ENCODE data around the gene LACC1. TPM values are rescaled to one million over a fixed set of nuclear protein-coding genes. Genes with fewer than 3 reads are reported as not detected.

LACC1 gene
- total and polyA plus RNA-seq, 2 experiments from 2014 or later, result 6.4 to 8.2 TPM

DNA sequence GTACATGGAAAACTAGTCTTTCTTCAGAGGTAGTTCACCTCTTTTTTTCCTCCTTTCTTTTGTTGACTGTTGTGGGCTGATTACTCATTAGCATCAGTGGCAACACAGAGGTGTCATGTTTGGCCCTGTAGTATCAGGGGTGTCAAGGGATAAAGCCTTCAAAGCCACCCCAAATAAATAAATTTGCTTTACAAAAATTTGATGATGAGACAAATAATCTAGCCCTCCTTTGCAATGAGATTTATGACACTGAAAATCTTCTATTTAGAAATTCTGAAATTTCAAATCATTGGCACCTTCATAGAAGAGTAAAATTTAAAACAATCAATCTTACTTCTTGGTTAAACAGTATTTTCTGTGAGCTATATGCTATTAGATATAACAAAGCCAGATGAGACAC, 1.9 kb downstream of the LACC1 start:
- Histone ChIP-seq H3K27me3 (replicated peaks; ENCODE audit: insufficient read depth) (no peaks in the 10 kb centered on the region), H3K4me1 (ENCODE audit: insufficient read depth) (peaks cover 5% of the 10 kb centered on the region; the same call in 1 of the 2 replicates), H3K4me2 (ENCODE audit: unreplicated experiment) (no peak overlapping the region), H3F3A (ENCODE audit: insufficient read depth) (0 out of 2 replicates have a peak, but pooled peaks cover 13% of the 10 kb centered on the region), H3K36me3 (ENCODE audit: low read depth) (no peaks in the 10 kb centered on the region), H3K79me2 (ENCODE audit: insufficient read depth) (no peaks in the 10 kb centered on the region), H3K9me2 (ENCODE audit: insufficient read depth) (no peaks in the 10 kb centered on the region), H2AFZ (no peak overlapping the region), H3K9me3 (ENCODE audit: low read depth) (no peaks in the 10 kb centered on the region), H3K4me3 (no peak overlapping the region), H3K27ac (no peak overlapping the region), H3K9ac (no peak overlapping the region), H4K20me1 (ENCODE audit: insufficient read depth) (no peaks in the 10 kb centered on the region)
- no peak for DNase-seq
- TF ChIP-seq EZH2phosphoT487 (IDR thresholded peaks at IDR 0.05; ENCODE audit: insufficient read depth, low read depth), result no peak
- TF ChIP-seq EZH2 (IDR thresholded peaks at IDR 0.05; ENCODE audit: insufficient read depth, poor library complexity, severe bottlenecking), result no peak
- in situ Hi-C loops (cut with MboI), result no loop called here

DNA sequence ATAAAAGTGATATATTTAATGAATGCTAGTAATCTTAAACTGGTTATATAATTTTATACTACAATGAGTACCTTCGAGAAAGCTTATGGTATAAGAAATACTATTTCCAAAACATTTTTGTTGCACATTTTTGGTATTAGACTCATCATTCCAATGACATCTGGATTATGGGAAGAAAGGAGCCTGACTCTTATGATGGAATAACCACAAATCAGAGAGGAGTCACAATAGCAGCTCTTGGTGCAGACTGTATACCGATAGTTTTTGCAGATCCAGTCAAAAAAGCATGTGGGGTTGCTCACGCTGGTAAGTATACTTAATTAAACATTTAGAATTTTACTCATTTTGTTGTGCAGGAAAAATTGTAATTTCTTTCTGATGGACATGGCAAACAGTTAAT, 3.9 kb downstream of the LACC1 start:
- Histone ChIP-seq H3K27ac (no peak overlapping the region), H3K4me2 (ENCODE audit: unreplicated experiment) (no peak overlapping the region), H3K9me3 (ENCODE audit: low read depth) (no peaks in the 10 kb centered on the region), H2AFZ (no peak overlapping the region), H3K27me3 (replicated peaks; ENCODE audit: insufficient read depth) (no peaks in the 10 kb centered on the region), H3K79me2 (ENCODE audit: insufficient read depth) (no peaks in the 10 kb centered on the region), H3K4me3 (no peak overlapping the region), H3F3A (ENCODE audit: insufficient read depth) (0 out of 2 replicates have a peak, but pooled peaks cover under 1% of the 10 kb centered on the region), H4K20me1 (ENCODE audit: insufficient read depth) (no peaks in the 10 kb centered on the region), H3K9ac (no peak overlapping the region), H3K9me2 (ENCODE audit: insufficient read depth) (no peaks in the 10 kb centered on the region), H3K36me3 (ENCODE audit: low read depth) (no peaks in the 10 kb centered on the region), H3K4me1 (ENCODE audit: insufficient read depth) (peaks cover 2% of the 10 kb centered on the region; the same call in 1 of the 2 replicates)
- peak; percentile 50 for DNase-seq
- 94 to 97% methylated on average over 3 of the region's 3 CpGs for WGBS, 2 experiments (ENCODE audit: low coverage in 1 of 2, low lambda C conversion rate in 2 of 2, missing lambda C conversion rate in 2 of 2)
- TF ChIP-seq EZH2 (IDR thresholded peaks at IDR 0.05; ENCODE audit: insufficient read depth, poor library complexity, severe bottlenecking) (no peak), EZH2phosphoT487 (IDR thresholded peaks at IDR 0.05; ENCODE audit: insufficient read depth, low read depth) (no peak)
- in situ Hi-C loops (cut with MboI), result no loop called here

- Histone ChIP-seq H3K4me2 (ENCODE audit: unreplicated experiment) (no peak overlapping the region), H3K27me3 (replicated peaks; ENCODE audit: insufficient read depth) (no peaks in the 10 kb centered on the region), H3K9ac (no peak overlapping the region), H3K36me3 (ENCODE audit: low read depth) (no peaks in the 10 kb centered on the region), H3K9me3 (ENCODE audit: low read depth) (no peaks in the 10 kb centered on the region), H4K20me1 (ENCODE audit: insufficient read depth) (no peaks in the 10 kb centered on the region), H2AFZ (no peak overlapping the region), H3K27ac (no peak overlapping the region), H3F3A (ENCODE audit: insufficient read depth) (no peaks in the 10 kb centered on the region), H3K79me2 (ENCODE audit: insufficient read depth) (no peaks in the 10 kb centered on the region), H3K4me1 (ENCODE audit: insufficient read depth) (no peaks in the 10 kb centered on the region), H3K9me2 (ENCODE audit: insufficient read depth) (no peaks in the 10 kb centered on the region), H3K4me3 (no peak overlapping the region)
- DNase-seq, result no peak
- TF ChIP-seq EZH2 (IDR thresholded peaks at IDR 0.05; ENCODE audit: insufficient read depth, poor library complexity, severe bottlenecking) (no peak), EZH2phosphoT487 (IDR thresholded peaks at IDR 0.05; ENCODE audit: insufficient read depth, low read depth) (no peak)
- in situ Hi-C loops (cut with MboI), result no loop called here
- WGBS, 2 experiments (ENCODE audit: low coverage in 1 of 2, low lambda C conversion rate in 2 of 2, missing lambda C conversion rate in 2 of 2), result 89 to 100% methylated on average over 1 of the region's 1 CpG
Observed at GRCh38 chr13:43884222-43884621, 4.5 kb downstream of the LACC1 start.

DNA sequence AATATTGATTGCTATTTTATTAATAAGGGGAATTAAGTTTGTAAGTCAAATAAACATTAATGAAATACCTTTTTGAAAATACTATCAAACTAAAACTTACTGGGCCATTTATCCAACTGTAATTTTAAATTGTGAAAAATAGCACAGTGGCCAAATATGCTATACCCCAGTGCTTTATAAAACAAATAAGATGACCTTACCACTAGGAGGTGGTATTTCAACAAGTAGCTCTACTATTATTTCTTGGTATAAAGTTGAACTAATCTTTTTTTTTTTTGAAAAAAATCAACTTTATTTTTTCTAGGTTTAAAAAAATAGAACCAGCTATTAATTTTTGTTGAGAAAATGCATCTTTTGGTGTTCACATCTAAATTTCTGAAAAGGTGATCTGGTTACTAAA, 14.7 kb downstream of the LACC1 start:
- Histone ChIP-seq H3K4me1 (ENCODE audit: insufficient read depth) (no peaks in the 10 kb centered on the region), H3F3A (ENCODE audit: insufficient read depth) (no peaks in the 10 kb centered on the region), H3K4me3 (no peak overlapping the region), H3K9ac (no peak overlapping the region), H3K4me2 (ENCODE audit: unreplicated experiment) (no peak overlapping the region), H3K79me2 (ENCODE audit: insufficient read depth) (no peaks in the 10 kb centered on the region), H3K27me3 (replicated peaks; ENCODE audit: insufficient read depth) (no peaks in the 10 kb centered on the region), H4K20me1 (ENCODE audit: insufficient read depth) (no peaks in the 10 kb centered on the region), H3K27ac (no peak overlapping the region), H2AFZ (no peak overlapping the region), H3K9me2 (ENCODE audit: insufficient read depth) (no peaks in the 10 kb centered on the region), H3K36me3 (ENCODE audit: low read depth) (no peaks in the 10 kb centered on the region), H3K9me3 (ENCODE audit: low read depth) (no peaks in the 10 kb centered on the region)
- peak; percentile 49 for DNase-seq
- in situ Hi-C loops (cut with MboI), result no loop called here
- TF ChIP-seq EZH2 (IDR thresholded peaks at IDR 0.05; ENCODE audit: insufficient read depth, poor library complexity, severe bottlenecking) (no peak), EZH2phosphoT487 (IDR thresholded peaks at IDR 0.05; ENCODE audit: insufficient read depth, low read depth) (no peak)

GRCh38 chr13:43895940-43896339, 16.2 kb downstream of the LACC1 start:
- Histone ChIP-seq H3K36me3 (ENCODE audit: low read depth) (no peaks in the 10 kb centered on the region), H3K4me1 (ENCODE audit: insufficient read depth) (no peaks in the 10 kb centered on the region), H3F3A (ENCODE audit: insufficient read depth) (no peaks in the 10 kb centered on the region), H2AFZ (no peak overlapping the region), H4K20me1 (ENCODE audit: insufficient read depth) (no peaks in the 10 kb centered on the region), H3K79me2 (ENCODE audit: insufficient read depth) (no peaks in the 10 kb centered on the region), H3K4me2 (ENCODE audit: unreplicated experiment) (no peak overlapping the region), H3K27ac (no peak overlapping the region), H3K27me3 (replicated peaks; ENCODE audit: insufficient read depth) (no peaks in the 10 kb centered on the region), H3K9me2 (ENCODE audit: insufficient read depth) (no peaks in the 10 kb centered on the region), H3K9ac (no peak overlapping the region), H3K4me3 (no peak overlapping the region), H3K9me3 (ENCODE audit: low read depth) (no peaks in the 10 kb centered on the region)
- in situ Hi-C loops (cut with MboI), result no loop called here
- TF ChIP-seq EZH2phosphoT487 (IDR thresholded peaks at IDR 0.05; ENCODE audit: insufficient read depth, low read depth) (no peak), EZH2 (IDR thresholded peaks at IDR 0.05; ENCODE audit: insufficient read depth, poor library complexity, severe bottlenecking) (no peak)
- WGBS, 2 experiments (ENCODE audit: low coverage in 1 of 2, low lambda C conversion rate in 2 of 2, missing lambda C conversion rate in 2 of 2), result 49 to 58% methylated on average over 2 of the region's 2 CpGs
- DNase-seq, result no peak

Measured in GM23248 (cell line).